GM21825 (cell line): Measurements from ENCODE around the gene TYK2.
"Not testable (repeated sequence)": the region's sequence is repeated elsewhere in the genome, so short reads cannot be mapped to it uniquely, and the experiment has no call there.

ENCODE experiments used
- ATAC-seq: cut with Tn5 transposase; IDR thresholded peaks from one replicate; pipeline ENCODE4 v1.9.1; 2021; ENCODE audit warnings: mild to moderate bottlenecking, moderate library complexity; ENCODE audit not compliant: unreplicated experiment

TYK2 gene

DNA sequence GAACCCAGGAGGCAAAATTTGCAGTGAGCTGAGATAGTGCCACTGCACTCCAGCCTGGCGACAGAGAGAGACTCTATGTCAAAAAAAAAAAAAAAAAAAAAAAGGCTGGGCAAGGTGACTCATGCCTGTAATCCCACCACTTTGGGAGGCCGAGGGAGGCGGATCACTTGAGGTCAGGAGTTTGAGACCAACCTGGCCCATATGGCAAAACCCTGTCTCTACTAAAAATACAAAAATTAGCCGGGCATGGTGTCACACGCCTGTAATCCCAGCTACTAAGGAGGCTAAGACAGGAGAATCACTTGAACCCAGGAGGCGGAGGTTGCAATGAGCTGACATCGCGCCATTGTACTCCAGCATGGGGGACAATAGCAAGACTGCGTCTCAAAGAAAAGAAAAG is 43.6 kb downstream of the TYK2 start:
- not testable (repeated sequence) for ATAC-seq

DNA sequence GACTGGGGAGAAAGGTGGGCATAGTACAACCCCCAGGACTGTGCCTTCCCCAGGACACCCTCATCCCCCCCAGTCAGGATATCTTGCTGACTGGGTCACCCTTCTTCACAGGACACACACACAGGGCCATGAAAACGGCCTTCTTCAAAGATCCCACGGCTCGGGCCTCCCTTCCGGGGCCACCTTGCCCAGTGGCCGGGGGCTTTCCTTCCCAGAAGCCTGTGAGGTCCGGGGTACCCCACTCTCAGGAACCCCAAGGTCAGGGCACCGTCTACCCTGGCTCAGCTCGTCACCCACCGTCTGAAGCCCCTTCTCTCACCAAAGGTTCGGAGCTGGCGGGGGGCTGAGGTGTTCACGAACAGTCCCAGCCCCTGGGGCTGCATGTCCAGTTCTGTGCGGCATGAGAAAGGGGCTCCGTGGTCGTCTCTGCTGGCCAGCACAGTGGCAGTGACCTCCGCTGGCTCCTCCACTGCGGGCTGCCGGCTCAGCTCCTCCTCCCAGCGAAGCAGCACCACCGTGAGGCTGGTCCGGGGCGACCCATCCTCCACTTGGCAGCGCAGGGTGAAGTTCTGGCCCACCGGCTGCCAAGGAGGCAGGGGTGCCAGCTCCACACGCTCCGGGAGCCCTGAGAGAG is 44.9 kb downstream of the TYK2 start:
- no peak for ATAC-seq

DNA sequence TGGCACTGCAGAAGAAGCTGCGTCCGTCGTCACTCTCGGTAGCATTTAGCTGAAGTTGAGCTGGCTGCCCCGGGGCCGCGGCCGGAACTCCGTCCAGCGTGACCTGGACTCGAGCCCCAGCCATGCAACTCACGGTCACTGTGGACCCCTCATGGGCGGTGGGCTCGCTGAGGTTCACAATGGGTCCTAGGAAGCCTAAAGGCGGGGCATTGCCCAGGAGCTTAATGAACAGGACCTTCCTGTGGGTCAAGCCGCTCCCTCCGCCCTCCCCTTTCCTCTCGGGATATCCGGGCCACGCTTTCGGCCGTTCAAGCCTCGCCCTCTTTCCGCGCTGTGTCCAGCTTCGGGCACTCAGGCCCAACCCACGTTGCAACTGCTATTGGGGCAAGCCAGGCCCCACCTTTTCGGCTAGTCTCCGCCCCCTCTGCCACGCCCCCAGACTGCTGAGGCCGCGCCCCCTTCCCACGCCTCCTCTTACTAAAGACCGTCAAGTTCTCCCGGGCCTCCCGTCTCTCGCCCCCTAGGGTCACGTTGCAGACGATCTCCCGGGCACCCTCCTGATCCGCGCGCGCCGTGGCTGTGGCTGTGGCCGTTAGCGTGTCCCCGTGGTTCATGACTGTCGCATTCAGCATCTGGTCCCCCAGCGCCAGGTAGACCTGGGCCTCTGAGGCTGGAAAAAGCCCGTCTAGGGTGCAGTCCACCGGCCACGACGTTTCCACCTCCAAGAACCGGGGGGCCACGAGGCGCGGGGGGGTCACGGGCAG is 45.6 kb downstream of the TYK2 start:
- no peak for ATAC-seq

DNA sequence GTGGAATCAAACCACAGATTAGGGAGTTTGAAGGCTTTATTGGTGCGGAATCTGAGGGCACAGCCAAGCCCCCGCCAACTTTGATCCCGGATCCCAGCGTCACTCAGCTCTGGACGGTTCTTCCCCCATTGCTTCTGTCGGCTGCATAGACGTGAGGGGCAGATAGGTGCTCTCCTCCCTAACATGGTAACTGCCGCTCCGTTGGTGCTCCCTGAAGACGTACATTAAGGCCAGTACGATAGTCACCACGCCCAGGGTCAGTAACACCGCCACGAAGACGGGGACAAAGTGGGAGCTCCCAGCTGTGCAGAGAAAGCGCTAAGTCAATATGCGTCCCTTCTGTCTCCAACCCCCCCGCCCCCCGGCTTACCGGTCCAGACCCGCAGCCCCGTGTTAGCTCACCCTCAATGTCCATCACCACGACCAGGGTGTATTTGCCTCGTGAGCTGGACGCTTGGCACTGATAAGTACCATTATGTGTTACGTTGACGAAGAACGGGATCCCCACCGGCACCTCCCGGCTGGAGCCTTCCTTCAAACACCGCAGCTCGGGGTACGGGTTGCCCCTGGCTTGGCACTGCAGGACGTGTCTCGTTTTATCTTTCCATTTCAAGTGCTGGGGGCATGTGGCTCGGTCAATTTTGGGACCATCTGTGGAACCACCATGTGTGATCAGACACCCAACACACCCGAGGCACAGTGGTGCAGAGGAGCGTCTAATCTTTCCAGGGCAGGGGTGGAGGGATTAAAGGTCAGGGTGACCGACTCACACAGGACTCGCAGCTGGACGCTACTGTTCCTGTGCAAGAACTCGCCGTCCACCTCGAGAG is 46.4 kb downstream of the TYK2 start:
- no peak for ATAC-seq

DNA sequence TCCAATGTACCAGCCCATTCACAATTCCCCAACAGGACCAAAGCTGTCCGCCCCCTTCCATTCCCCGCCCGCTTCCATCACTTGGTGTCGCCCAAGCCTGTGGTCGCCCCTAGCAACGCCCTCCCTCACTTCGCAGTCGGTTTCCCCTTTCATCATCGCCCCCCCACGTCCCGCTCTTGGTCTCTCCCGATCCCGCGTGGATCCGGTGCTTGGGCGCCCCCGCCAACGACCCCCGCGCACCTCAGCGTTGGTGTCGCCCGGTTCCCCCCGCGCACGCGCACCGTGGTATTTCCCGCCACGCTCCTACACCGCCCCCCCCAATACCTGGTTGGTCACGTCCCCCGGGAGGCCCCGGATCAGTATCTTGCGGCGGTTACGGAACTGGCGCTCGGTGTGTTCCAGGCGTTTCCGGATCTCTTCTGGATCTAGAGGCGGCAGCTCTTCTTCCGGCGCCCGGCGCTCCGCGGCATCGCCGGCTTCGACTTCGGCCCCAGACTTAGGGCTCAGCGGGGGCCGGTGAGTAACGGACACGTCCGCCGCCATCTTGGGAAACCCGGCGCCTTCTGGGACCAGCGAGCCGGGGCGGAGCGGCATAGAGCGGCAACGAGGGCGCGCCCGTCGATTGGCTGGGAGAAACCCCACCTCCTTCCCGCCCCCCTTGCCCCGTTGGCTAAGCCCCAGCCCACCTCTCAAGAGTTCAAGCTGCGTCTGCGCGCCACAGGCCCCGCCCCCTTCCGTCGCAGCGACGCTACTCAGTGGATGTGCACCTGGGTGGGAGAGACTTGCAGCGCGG is 47.2 kb downstream of the TYK2 start, which contains the start of gene RAVER1:
RAVER1 (minus strand) TSS at position 565 of the 793 bp plus-strand sequence; CDS start at position 543, 22 bp downstream.
- ATAC-seq, result peak; percentile 60

DNA sequence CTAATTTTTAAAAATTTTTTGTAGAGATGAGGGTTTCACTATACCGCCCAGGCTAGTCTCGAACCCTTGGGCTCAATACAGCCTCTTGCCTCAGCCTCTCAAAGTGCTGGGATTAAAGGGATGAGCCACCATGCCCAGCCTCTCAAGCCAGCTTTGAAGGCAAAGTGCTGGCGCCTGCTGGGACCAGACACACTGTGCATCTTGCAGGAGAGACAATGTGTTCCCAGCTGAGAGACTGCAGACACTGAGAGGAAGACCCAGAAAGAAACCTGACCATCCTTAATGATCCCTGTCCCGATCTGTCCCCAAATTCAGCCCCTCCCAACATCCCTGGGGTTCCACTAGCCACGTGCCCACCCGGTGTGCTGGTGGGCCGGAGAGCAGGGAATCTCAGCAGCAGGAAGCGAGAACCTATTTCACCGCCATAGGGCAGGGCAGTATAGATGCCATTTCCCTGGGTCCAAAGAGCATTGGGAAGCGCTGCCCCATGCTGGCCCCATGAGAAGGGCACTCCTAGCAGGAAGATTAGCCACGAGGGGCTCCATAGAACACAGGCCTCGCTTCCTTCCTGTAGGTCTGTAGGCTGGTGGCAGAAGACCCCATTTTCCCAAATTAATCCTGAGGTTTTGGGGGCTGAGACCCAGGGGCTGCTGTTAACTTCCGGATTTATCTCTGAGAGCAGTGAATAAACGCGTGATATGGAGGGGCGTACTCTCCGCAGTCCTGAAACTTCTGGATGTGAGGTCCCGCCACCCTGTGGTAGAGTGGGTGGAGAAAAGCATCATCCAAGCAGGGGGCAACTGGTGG is 48.0 kb downstream of the TYK2 start:
- no peak for ATAC-seq

DNA sequence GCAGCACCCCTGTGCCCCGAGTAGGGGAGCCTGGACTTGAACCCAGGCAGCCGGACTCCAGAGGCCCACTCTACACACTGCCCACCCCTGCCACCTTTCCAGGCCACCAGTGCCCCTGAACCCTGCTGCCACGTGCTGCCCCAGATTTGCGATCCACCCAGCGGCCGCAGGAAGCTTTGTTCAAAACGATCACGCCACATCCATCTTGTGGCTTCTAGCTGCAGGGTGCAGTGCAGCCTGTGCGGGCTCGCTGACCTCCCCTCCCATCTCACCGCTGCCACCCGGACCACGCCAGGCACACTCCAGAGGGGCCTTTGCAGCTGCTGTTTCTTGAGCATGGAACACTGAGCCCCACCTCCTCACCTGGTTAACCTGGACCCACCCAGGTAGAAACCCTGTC is 50.8 kb downstream of the TYK2 start:
- ATAC-seq, result no peak

DNA sequence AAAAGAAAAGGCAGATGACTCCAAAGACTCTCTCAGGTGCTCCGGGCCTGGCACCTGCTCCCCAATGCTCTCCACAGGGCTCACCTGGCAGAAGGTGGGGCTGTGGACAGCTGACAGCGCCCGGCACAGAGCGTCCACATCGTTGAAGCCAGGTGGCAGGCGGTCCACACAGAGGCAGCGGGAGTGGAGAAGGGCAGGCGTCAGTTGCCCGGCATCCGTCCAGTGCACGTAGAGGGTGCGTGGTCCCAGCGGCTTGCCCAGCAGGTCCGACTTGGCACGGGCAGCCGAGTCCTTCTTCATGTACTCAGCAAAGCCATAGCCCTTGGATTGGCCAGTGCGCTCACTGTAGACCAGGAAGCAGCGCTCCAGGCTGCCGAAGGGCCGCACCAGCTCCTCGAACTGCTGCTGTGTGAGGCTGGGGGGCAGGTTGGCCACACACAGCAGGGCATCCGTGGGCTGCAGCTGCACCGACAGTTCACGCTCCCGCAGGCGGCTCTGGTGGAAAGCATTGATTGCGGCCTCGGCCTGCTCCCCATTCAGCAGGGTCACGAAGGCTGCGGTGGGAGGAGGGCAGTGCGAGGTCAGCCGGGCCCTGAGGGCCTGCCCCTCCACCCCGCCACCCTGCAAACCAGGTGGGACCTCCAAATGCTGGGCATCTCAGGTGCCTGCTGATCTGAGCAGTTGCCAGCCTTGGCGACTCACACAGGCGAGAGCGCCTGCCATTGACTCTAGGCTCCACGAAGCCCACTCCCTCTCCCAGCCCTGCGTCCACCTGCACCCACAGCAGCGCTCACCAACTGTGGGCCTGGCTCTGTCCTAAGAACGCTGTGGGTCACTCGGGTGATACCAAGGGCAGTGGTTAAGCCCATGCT is 51.6 kb downstream of the TYK2 start:
- ATAC-seq, result no peak

DNA sequence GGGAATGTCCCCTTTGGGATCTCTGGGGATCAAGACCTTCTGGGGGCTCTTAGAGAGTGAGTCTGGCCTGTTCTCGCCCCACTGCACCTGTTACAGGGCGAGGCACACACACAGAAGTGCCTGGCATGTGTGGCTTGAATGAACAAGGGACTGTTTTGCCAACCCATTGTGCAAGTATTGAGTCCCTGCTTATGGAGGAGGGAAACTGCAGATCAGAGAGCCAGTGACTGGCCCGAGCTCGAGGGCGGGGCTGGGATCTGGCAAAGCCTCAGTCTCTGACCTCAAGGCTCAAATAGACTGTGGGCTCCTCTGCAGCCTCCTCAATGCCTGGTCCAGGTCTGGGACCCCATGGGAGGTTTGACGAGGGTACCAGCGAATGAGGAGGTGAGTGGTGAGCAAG is 52.6 kb downstream of the TYK2 start:
- no peak for ATAC-seq

DNA sequence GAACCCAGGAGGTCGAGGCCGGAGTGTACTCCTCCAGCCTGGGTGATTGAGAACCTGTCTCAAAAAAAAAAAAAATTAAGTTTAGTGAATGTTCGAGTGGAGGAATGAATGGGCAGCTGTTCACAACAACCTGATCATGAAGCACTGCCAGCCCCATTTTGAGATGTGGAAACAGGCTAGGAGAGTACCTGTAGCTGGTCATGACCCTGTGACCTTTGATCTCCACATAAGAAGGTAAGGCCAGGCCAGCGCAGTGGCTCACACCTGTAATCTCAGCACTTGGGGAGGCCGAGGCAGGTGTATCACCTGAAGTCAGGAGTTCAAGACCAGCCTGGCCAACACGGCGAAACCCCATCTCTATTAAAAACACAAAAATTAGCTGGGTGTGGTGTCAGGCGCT is 54.6 kb downstream of the TYK2 start:
- ATAC-seq, result no peak

DNA sequence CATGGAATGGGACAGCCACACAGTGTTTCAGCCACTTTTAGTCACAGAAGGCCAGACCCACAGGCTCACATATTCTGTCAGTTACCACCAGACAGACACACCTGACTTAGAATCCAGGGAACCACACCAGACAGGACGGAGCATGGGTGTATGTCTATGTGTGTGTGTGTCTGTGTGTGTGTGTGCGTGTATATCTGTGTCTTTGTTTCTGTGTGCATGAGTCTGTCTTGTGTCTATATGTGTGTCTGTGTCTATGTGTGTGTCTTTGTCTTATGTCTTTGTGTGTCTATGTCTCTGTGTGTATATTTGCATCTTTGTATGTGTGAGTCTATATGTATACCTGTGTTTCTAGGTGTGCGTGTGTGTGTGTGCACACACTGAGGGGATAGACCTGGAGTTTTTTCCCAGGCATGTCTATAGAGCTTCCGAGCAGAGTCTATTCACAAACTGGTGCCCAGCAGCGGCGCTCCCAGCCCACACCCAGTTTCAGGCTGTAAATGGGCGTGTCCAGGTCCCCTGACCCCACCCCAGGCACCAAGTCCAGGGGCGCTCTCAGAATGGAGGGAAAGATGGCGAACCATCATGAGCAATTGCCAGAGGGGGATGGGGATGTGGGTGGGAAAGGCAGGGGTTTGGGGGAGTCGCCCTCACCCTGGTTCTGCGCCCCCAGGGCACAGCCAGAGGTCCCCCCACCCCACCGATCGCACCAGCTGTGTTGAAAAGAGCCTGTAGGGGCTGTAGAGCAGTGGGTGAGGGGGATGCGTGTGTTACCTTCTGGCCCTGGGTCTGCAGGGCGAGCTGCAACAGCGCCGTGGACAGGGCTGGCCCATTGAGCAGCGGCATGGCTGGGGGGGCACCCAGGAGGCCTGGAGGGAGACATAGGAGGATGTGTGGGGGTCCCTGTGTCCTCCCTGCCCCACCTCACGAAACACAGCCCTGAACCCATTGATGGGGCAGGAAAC is 58.2 kb downstream of the TYK2 start:
- ATAC-seq, result no peak

DNA sequence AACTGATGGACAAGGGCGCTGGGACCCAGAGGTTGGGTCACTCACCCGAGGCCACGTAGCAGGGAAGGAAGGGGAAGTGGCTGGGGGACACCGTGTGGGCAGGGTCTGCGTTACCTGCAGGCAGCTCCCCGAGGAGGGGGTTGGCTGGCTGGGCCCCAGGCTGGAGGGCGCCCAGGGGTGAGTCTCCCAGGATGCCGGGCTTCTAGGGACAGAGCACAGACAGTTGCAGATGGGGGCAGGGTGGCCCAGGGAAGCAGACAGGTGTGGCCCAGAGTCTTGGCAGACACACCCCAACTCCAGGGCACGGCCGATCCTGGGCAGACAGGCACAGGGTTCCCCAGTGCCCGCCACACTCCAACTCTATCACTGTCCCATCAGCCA is 59.0 kb downstream of the TYK2 start:
- ATAC-seq, result no peak

DNA sequence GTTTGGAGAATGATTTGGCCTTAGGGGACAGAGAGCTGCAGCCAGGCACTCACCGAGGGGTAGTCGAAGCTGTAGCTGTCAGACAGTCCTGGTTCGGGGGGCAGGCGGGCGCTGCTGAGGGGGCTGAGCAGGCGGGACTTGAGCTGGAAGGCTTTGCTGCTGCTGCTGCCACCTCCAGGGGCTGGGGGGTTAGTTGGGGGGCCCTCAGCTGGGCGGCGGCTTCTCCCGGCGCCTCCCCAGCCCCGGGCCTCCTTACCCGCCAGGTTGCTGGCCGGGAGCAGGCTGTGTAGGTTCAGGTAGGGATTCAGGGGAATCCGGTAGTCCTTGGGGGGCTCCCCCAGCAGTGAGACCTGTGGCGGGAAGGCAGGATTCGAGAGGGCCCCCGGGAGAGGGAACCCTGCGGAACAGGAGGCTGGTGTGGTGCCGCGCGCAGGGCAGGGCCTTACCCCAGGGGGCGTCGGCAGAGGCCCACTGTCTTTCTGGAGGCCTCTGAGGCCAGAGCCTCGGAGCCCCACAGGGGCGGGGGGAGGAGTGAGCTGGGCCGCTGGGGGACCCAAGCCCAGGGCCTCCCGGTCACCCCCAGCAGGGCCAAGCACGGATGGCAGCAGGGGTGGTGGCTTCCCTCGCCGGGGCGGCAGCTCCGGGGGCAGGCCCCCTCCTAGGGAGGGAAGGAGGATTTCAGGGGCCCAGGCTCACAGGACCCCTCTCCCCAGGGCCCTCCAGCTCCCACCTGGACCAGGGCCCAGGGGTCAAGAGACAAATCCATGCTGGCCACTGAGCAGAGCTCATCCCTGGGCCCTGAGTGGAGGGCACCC is 59.6 kb downstream of the TYK2 start:
- no peak for ATAC-seq

DNA sequence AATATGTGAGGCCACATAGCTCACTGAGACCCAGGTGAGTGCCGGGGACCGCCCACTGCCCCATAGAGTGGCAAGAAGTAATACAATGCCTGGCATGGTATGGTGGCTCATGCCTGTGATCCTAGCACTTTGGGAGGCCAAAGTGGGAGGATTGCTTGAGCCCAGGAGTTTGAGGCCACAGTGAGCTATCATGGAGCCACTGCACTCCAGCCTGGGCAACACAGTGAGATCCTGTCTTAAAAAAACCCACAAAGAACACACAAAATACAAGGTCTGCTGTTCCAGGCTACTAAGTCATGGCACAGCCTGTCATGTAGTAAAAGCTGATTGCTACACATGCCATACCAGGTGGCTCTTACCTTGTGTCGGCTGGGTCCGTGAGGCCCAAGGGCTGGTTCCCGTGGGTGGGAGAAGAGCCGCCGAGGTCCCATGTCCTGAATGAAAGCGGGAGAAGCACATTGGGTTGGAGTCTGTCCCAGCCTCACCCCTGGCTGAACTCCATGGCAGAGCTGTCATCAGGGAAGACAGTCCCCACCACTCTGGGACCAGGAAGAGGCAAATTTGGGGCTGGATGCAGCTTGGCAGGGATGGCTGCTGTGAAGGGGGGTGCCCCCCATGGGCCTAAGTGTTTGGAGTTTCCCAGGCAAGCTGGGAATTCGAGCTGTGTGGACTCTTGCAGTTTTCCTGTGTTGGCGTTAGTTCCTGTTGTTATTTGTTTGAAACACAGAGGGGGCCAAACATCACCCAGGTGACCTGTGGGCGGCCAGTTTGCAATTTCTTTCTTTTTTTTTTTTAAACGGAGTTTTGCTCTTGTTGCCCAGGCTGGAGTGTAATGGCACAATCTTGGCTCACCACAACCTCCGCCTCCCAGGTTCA is 61.3 kb downstream of the TYK2 start:
- ATAC-seq, result no peak

DNA sequence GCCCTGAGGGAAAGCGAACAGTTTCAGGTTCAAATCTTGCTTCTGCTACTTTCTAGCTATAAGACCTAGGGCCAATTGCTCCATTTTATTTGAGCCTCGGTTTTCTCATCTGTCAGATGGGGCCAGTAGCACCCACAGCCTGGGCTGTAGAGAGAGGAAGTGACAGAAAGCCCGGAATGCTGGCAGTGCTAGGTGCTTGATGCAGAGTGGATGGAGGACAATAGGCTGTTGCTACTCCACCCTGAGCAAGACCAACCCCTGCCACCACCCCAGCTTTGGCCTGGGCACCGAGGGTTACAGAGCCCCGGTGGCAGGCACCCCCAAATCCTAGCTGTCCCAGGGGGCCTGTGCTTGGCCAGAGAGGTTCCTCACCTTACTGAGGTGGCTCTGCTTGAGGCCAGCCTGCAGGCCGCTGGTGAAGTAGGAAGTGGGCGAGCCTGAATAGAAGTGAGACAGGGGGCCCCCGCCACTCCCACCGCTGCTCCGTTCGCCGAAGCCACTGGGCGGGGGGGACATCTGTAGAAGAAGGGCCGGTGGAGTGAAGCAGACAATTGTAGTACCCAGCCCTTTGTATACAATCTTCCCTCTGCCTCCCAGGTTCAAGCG is 62.4 kb downstream of the TYK2 start:
- ATAC-seq, result no peak
